ENCODE data around the gene GRIP1. TPM values are rescaled to one million over a fixed set of nuclear protein-coding genes. Genes with fewer than 3 reads are reported as not detected.

The GRIP1 gene
- total and polyA plus RNA-seq, 2 of the 4 experiments (the other 2 are of a cell fraction), result under 0.01 to 0.07 TPM

DNA sequence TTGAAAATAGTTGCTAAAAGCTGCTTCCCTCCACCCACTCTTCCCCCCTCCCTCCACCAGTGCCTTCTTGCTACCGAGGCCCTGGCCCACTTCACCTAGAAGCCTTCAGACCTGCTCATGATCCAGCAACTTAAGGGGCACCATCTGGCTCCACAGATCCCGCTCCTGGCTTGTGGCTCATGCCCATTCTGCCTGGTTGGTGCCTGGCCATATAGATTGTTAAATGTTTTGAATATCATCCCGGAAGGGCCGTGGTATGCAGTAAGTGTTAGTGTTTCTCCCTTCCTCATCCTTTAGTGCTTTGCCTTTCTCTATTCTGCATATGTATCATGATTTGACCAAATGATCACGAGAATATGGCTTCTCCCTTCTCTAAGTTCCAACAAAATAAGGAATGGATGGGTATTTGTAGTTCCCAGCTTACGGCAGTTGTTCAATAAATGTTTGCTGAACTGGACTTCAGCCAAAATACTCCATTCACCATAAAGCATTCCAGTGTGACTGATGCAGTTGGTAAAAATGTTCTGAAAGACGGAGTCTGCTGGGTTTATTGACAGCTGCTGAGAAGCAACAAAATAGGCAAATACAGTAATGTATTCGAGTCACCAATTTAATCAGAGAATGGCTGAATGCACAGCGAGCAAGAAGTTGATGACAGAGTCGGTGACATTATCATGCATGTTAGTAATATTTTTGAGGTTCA, 30.7 kb downstream of the GRIP1 start:
- POLR2A ChIA-PET (ENCODE audit: unreplicated experiment), result no interaction called here
- no CpG with 5 or more reads among the region's 10 CpGs for WGBS, 2 experiments (ENCODE audit: extremely low coverage in 2 of 2, insufficient read length in 1 of 2)
- no peak overlapping the region for H4K91ac ChIP-seq (ENCODE audit: insufficient read depth, low read depth, low read length)
- H3K4me2 ChIP-seq (ENCODE audit: low read depth, low read length), result no peak overlapping the region
- peaks cover 5% of the 10 kb centered on the region for H3K27me3 ChIP-seq (ENCODE audit: control insufficient read depth, insufficient read depth, low read length)
- no peak overlapping the region for H3K9ac ChIP-seq (ENCODE audit: low read depth, low read length)
- DNase-seq (peak; percentile 4), ATAC-seq (ENCODE audit: low read depth) (no peak)
- CTCF ChIA-PET, result no interaction called here
- H3K4me1 ChIP-seq (ENCODE audit: control insufficient read depth, insufficient read depth, low read length), result peaks cover 2% of the 10 kb centered on the region; the same call in 1 of the 2 replicates
- no peak overlapping the region for H2BK5ac ChIP-seq (ENCODE audit: low read depth, low read length, poor library complexity, severe bottlenecking)
- H2BK20ac ChIP-seq (ENCODE audit: low read depth, low read length), result no peak overlapping the region
- H4K8ac ChIP-seq (ENCODE audit: low read depth in 2 of 2, low read length in 2 of 2), result no peak overlapping the region
- H3K79me1 ChIP-seq (ENCODE audit: low read depth in 1 of 2, low read length in 2 of 2), result no peaks in the 10 kb centered on the region
- in situ Hi-C loops (cut with MboI; ENCODE audit: low sequenced_read_pairs) (no loop called here), dilution Hi-C loops (cut with HindIII; ENCODE audit: low sequenced_read_pairs, unreplicated experiment) (no loop called here), intact Hi-C loops (cut with micrococcal nuclease) (no loop called here)
- H4K5ac ChIP-seq (ENCODE audit: low read depth, low read length), result no peak overlapping the region
- no peaks in the 10 kb centered on the region for H3K36me3 ChIP-seq (ENCODE audit: control insufficient read depth, insufficient read depth, low read length)
- H2BK120ac ChIP-seq (ENCODE audit: low read depth, low read length), result no peak overlapping the region
- H3K9me1 ChIP-seq (ENCODE audit: insufficient read depth, low read length), result peaks cover 2% of the 10 kb centered on the region; the same call in 1 of the 2 replicates
- H2AK5ac ChIP-seq (ENCODE audit: low read depth, low read length), result no peak overlapping the region; the same call in 1 of the 2 replicates
- no TSS peak for BruUV-seq (replicated peaks)
- no peaks in the 10 kb centered on the region for H3K9me3 ChIP-seq (ENCODE audit: control insufficient read depth, insufficient read depth, low read length)
- no peak overlapping the region for H3K14ac ChIP-seq (replicated peaks; ENCODE audit: low read depth, low read length)
- H3K56ac ChIP-seq (ENCODE audit: extremely low read depth, insufficient read depth, low read length), result no peak overlapping the region
- no peak overlapping the region for H3K23ac ChIP-seq (ENCODE audit: low read depth, low read length)
- H2AK9ac ChIP-seq (replicated peaks; ENCODE audit: low read depth, low read length, poor library complexity), result no peak overlapping the region
- H3K4ac ChIP-seq (ENCODE audit: low read depth, low read length), result no peak overlapping the region
- no peak overlapping the region for H3K18ac ChIP-seq (ENCODE audit: low read depth, low read length)
- no peaks in the 10 kb centered on the region for H4K20me1 ChIP-seq (ENCODE audit: insufficient read depth, low read length)
- no peak overlapping the region for H2BK15ac ChIP-seq (ENCODE audit: low read depth, low read length)
- TF ChIP-seq FOS (IDR thresholded peaks at IDR 0.05; ENCODE audit: low read depth, low read length) (no peak), RCOR1 (IDR thresholded peaks at IDR 0.05; ENCODE audit: insufficient replicate concordance, low read length) (no peak), SMC3 (IDR thresholded peaks at IDR 0.05; ENCODE audit: low read depth, low read length) (no peak), POLR2A (IDR thresholded peaks at IDR 0.05; ENCODE audit: low read depth, low read length) (no peak), CEBPB (IDR thresholded peaks at IDR 0.05; ENCODE audit: low read depth, low read length) (no peak), BHLHE40 (IDR thresholded peaks at IDR 0.05; ENCODE audit: low read depth, low read length) (no peak), MXI1 (IDR thresholded peaks at IDR 0.05; ENCODE audit: borderline replicate concordance, low read depth, low read length) (no peak), NFE2L2 (IDR thresholded peaks at IDR 0.05; ENCODE audit: low read depth, low read length) (no peak), RFX5 (IDR thresholded peaks at IDR 0.05; ENCODE audit: low read depth, low read length) (no peak), MAZ (IDR thresholded peaks at IDR 0.05; ENCODE audit: borderline replicate concordance, low read depth, low read length) (no peak), CHD1 (IDR thresholded peaks at IDR 0.05; ENCODE audit: low read depth, low read length) (no peak)
- TF ChIP-seq, protein P1, sequence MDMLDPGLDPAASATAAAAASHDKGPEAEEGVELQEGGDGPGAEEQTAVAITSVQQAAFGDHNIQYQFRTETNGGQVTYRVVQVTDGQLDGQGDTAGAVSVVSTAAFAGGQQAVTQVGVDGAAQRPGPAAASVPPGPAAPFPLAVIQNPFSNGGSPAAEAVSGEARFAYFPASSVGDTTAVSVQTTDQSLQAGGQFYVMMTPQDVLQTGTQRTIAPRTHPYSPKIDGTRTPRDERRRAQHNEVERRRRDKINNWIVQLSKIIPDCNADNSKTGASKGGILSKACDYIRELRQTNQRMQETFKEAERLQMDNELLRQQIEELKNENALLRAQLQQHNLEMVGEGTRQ (IDR thresholded peaks at IDR 0.05; ENCODE audit: low read depth, low read length), result no peak
- TF ChIP-seq, protein P2, sequence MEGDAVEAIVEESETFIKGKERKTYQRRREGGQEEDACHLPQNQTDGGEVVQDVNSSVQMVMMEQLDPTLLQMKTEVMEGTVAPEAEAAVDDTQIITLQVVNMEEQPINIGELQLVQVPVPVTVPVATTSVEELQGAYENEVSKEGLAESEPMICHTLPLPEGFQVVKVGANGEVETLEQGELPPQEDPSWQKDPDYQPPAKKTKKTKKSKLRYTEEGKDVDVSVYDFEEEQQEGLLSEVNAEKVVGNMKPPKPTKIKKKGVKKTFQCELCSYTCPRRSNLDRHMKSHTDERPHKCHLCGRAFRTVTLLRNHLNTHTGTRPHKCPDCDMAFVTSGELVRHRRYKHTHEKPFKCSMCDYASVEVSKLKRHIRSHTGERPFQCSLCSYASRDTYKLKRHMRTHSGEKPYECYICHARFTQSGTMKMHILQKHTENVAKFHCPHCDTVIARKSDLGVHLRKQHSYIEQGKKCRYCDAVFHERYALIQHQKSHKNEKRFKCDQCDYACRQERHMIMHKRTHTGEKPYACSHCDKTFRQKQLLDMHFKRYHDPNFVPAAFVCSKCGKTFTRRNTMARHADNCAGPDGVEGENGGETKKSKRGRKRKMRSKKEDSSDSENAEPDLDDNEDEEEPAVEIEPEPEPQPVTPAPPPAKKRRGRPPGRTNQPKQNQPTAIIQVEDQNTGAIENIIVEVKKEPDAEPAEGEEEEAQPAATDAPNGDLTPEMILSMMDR (conservative IDR thresholded peaks at IDR 0.05; ENCODE audit: low read depth, low read length), result no peak
- H3K27ac ChIP-seq (ENCODE audit: insufficient read depth, low read length), result no peak overlapping the region
- no peak overlapping the region for H2AFZ ChIP-seq (replicated peaks; ENCODE audit: low read length, poor library complexity)
- H3K4me3 ChIP-seq (ENCODE audit: insufficient read depth, low read depth, low read length), result no peak overlapping the region
